H9 (cell line): ENCODE data around the gene GTPBP6. TPM values are rescaled to one million over a fixed set of nuclear protein-coding genes. Genes with fewer than 3 reads are reported as not detected.

Experiments used
- DNase-seq: peaks from one replicate; pipeline ENCODE4 v3.0.0-alpha.2; 2017
- H2AFZ ChIP-seq: one replicate; pipeline ENCODE4 v1.6.1; 2013; ENCODE audit warnings: mild to moderate bottlenecking, low read length, control low read depth, moderate library complexity
- H2AK5ac ChIP-seq: 2 replicates; pipeline ENCODE4 v1.6.1; 2013; ENCODE audit warnings: low read length, control low read depth, mixed read lengths; ENCODE audit not compliant: insufficient read length
- H2BK120ac ChIP-seq: one replicate; pipeline ENCODE4 v1.6.1; 2013; ENCODE audit warnings: low read depth, mild to moderate bottlenecking, low read length, control low read depth, inconsistent platforms; ENCODE audit not compliant: poor library complexity, severe bottlenecking
- H2BK12ac ChIP-seq: 2 replicates; pipeline ENCODE4 v1.6.1; 2013; ENCODE audit warnings: low read length, control low read depth, mixed read lengths, low read depth; ENCODE audit not compliant: insufficient read length
- H2BK15ac ChIP-seq: 2 replicates; pipeline ENCODE4 v1.6.1; 2013; ENCODE audit warnings: low read depth, low read length, control low read depth
- H2BK20ac ChIP-seq: one replicate; pipeline ENCODE4 v1.6.1; 2013; ENCODE audit warnings: low read depth, mild to moderate bottlenecking, low read length, control low read depth, inconsistent platforms; ENCODE audit not compliant: poor library complexity, severe bottlenecking
- H2BK5ac ChIP-seq: 2 replicates; pipeline ENCODE4 v1.6.1; 2013; ENCODE audit warnings: low read length, control low read depth, mixed read lengths; ENCODE audit not compliant: insufficient read length
- H3K14ac ChIP-seq: 2 replicates; pipeline ENCODE4 v1.6.1; 2013; ENCODE audit warnings: low read length, control low read depth; ENCODE audit not compliant: insufficient read depth
- H3K18ac ChIP-seq: 2 replicates; pipeline ENCODE4 v1.6.1; 2013; ENCODE audit warnings: low read depth, mild to moderate bottlenecking, mixed read lengths, low read length, control low read depth; ENCODE audit not compliant: insufficient read length
- H3K23ac ChIP-seq: 2 replicates; pipeline ENCODE4 v1.6.1; 2013; ENCODE audit warnings: low read length, control low read depth, mixed read lengths, low read depth; ENCODE audit not compliant: insufficient read length
- H3K23me2 ChIP-seq: 2 replicates; pipeline ENCODE4 v1.6.1; 2013; ENCODE audit warnings: low read depth, mild to moderate bottlenecking, mixed read lengths, low read length, control low read depth; ENCODE audit not compliant: insufficient read length, poor library complexity, severe bottlenecking
- H3K27ac ChIP-seq: 2 replicates; pipeline ENCODE4 v1.5.1; 2013; ENCODE audit warnings: low read length, control low read depth, mixed read lengths, low read depth; ENCODE audit not compliant: insufficient read length
- H3K27me3 ChIP-seq: 2 replicates; pipeline ENCODE4 v1.6.1; 2013; ENCODE audit warnings: low read length, control low read depth, inconsistent platforms; ENCODE audit not compliant: insufficient read depth
- H3K4ac ChIP-seq: 2 replicates; pipeline ENCODE4 v1.6.1; 2013; ENCODE audit warnings: low read depth, mild to moderate bottlenecking, control low read depth, inconsistent platforms, low read length, moderate library complexity
- H3K4me1 ChIP-seq: 2 replicates; pipeline ENCODE4 v1.6.1; 2013; ENCODE audit warnings: low read length, control low read depth, inconsistent platforms; ENCODE audit not compliant: insufficient read depth
- H3K4me2 ChIP-seq: 2 replicates; pipeline ENCODE4 v1.6.1; 2013; ENCODE audit warnings: low read length, control low read depth, mixed read lengths; ENCODE audit not compliant: insufficient read length, insufficient read depth
- H3K56ac ChIP-seq: 2 replicates; pipeline ENCODE4 v1.6.1; 2013; ENCODE audit warnings: low read depth, mild to moderate bottlenecking, mixed read lengths, low read length, control low read depth; ENCODE audit not compliant: insufficient read length
- H3K79me1 ChIP-seq: 2 replicates; pipeline ENCODE4 v1.6.1; 2013; ENCODE audit warnings: low read depth, mild to moderate bottlenecking, moderate library complexity, low read length, control low read depth, inconsistent platforms; ENCODE audit not compliant: insufficient read depth, poor library complexity, severe bottlenecking
- H3K79me2 ChIP-seq: 2 replicates; pipeline ENCODE4 v1.6.1; 2013; ENCODE audit warnings: low read length, control low read depth, inconsistent platforms; ENCODE audit not compliant: insufficient read depth
- H3K9ac ChIP-seq: 2 replicates; pipeline ENCODE4 v1.6.1; 2013; ENCODE audit warnings: low read length, control low read depth, mixed read lengths; ENCODE audit not compliant: insufficient read length; ENCODE audit errors: extremely low read depth
- H3K9me3 ChIP-seq: one replicate; pipeline ENCODE4 v1.6.1; 2013; ENCODE audit warnings: low read depth, low read length, inconsistent platforms; ENCODE audit not compliant: control insufficient read depth
- H3T11ph ChIP-seq: one replicate; pipeline ENCODE4 v1.6.1; 2013; ENCODE audit warnings: mild to moderate bottlenecking, low read length, control low read depth, inconsistent platforms
- H4K20me1 ChIP-seq: one replicate; pipeline ENCODE4 v1.6.1; 2013; ENCODE audit not compliant: control insufficient read depth, insufficient read length, insufficient read depth
- H4K5ac ChIP-seq: 2 replicates; pipeline ENCODE4 v1.6.1; 2013; ENCODE audit warnings: low read depth, mild to moderate bottlenecking, mixed read lengths, low read length, control low read depth; ENCODE audit not compliant: insufficient read length
- H4K8ac ChIP-seq: replicated peaks from 2 replicates; pipeline ENCODE4 v1.6.1; 2013; ENCODE audit warnings: low read length, control low read depth, mixed read lengths, low read depth; ENCODE audit not compliant: insufficient read length
- H4K91ac ChIP-seq: 2 replicates; pipeline ENCODE4 v1.6.1; 2013; ENCODE audit warnings: low read depth, mild to moderate bottlenecking, moderate library complexity, mixed read lengths, low read length, control low read depth; ENCODE audit not compliant: insufficient read length
- H3K27ac Mint-ChIP-seq, 3 experiments: 2 replicates in 2 of 3; 3 replicates in 1 of 3; pipeline ENCODE4 v1.8.0; 2020 to 2021; ENCODE audit warnings: mixed read lengths in 3 of 3, mild to moderate bottlenecking in 1 of 3, moderate library complexity in 1 of 3
- H3K27me3 Mint-ChIP-seq: 2 replicates; pipeline ENCODE4 v1.8.0; 2021; ENCODE audit warnings: low read depth, mild to moderate bottlenecking, moderate library complexity, mixed read lengths
- H3K36me3 Mint-ChIP-seq, 3 experiments: 2 replicates in 2 of 3; 3 replicates in 1 of 3; pipeline ENCODE4 v1.8.0; 2020 to 2021; ENCODE audit warnings: low read depth in 3 of 3, mixed read lengths in 3 of 3; ENCODE audit not compliant: insufficient read depth in 1 of 3
- H3K4me1 Mint-ChIP-seq, 2 experiments: 2 replicates each; pipeline ENCODE4 v1.8.0; 2020; ENCODE audit warnings: mixed read lengths in 2 of 2
- H3K4me3 Mint-ChIP-seq, 2 experiments: 2 replicates in 1 of 2; 3 replicates in 1 of 2; pipeline ENCODE4 v1.8.0; 2020 to 2021; ENCODE audit warnings: mild to moderate bottlenecking in 2 of 2, mixed read lengths in 2 of 2, moderate library complexity in 1 of 2
- H3K9me3 Mint-ChIP-seq, 2 experiments: 2 replicates in 1 of 2; 3 replicates in 1 of 2; pipeline ENCODE4 v1.8.0; 2020; ENCODE audit warnings: mild to moderate bottlenecking in 2 of 2, mixed read lengths in 2 of 2, moderate library complexity in 1 of 2
- WGBS: extraction: QIAGEN DNeasy Blood & Tissue Kit; methylation state at CpG from one replicate; pipeline ENCODE4 v1.1.7; 2013; ENCODE audit warnings: missing lambda C conversion rate, low lambda C conversion rate, mixed read lengths; ENCODE audit not compliant: insufficient read length; ENCODE audit errors: extremely low coverage; 5-methylcytosine and 5-hydroxymethylcytosine counted together
- total RNA-seq: library from RNA; stranded (reverse); gene quantifications from 2 replicates; pipeline ENCODE4 v1.2.1, GENCODE V29; 2021
- TF ChIP-seq, protein P1 (sequence below): fragments of 200-600 bp; sonication (generic); conservative IDR thresholded peaks from 3 replicates; pipeline ENCODE4 v1.8.0; 2021; ENCODE audit warnings: antibody characterized with exemption, mild to moderate bottlenecking

Gene GTPBP6
- total RNA-seq, 1 experiment from 2014 or later = 64.0 TPM

DNA sequence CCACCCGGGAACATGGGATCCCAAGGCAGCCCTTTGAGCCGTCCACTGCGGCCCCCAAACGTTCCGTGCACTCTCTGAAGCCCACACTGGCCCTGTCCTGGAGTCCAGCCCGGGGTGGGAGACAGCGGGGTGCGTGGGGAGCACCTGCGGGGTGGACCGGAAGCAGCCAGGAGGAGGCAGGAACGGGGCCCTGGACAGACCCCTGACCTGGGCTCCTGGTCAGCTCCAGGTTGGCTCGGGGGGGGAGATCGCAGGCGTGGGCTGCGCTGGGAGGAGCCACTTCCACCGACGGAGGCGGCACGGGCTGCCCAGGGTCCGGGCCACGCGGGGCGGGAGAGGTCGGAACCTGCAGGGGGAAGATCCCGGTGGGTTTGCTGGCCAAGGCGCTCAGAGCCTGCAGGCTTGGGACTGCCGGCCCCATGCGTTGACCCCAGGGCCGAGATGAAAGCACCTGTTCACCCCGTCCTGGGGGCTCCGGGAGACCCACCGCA is 43.1 kb downstream of the GTPBP6 start:
- no peak overlapping the region for H4K91ac ChIP-seq
- no peaks in the 10 kb centered on the region for H3K9me3 ChIP-seq
- Mint-ChIP-seq H3K9me3 (no peaks in the 10 kb centered on the region), H3K27me3 (no peaks in the 10 kb centered on the region), H3K36me3 (peaks cover 9 to 17% (median 15%) of the 10 kb centered on the region in 3 experiments), H3K27ac (peak overlapping the region in 2 of 3 experiments; percentile 81 to 94; a peak in 2 of 7 replicates), H3K4me1 (peaks cover 19 to 24% of the 10 kb centered on the region in 2 experiments), H3K4me3 (peak overlapping the region; percentile 74 to 85)
- no peak overlapping the region for H2BK12ac ChIP-seq
- no CpG with 5 or more reads among the region's 32 CpGs for WGBS
- no peak for DNase-seq
- peak overlapping the region; percentile 50 for H3K4me2 ChIP-seq
- no peak overlapping the region for H3K4ac ChIP-seq
- H2BK120ac ChIP-seq = no peak overlapping the region
- no peak overlapping the region for H3K14ac ChIP-seq
- no peak overlapping the region for H3K27ac ChIP-seq
- H4K20me1 ChIP-seq = no peaks in the 10 kb centered on the region
- H3K23me2 ChIP-seq = peaks cover 21% of the 10 kb centered on the region
- no peak overlapping the region for H3K9ac ChIP-seq
- peaks cover 4% of the 10 kb centered on the region; the same call in 1 of the 2 replicates for H3K4me1 ChIP-seq
- no peak overlapping the region for H4K8ac ChIP-seq
- H3K18ac ChIP-seq = no peak overlapping the region
- no peak overlapping the region for H2AK5ac ChIP-seq
- H3K79me2 ChIP-seq = peaks cover 2% of the 10 kb centered on the region; the same call in 1 of the 2 replicates
- no peak overlapping the region for H3T11ph ChIP-seq
- H2BK20ac ChIP-seq = no peak overlapping the region
- H3K23ac ChIP-seq = no peak overlapping the region
- TF ChIP-seq, protein P1, sequence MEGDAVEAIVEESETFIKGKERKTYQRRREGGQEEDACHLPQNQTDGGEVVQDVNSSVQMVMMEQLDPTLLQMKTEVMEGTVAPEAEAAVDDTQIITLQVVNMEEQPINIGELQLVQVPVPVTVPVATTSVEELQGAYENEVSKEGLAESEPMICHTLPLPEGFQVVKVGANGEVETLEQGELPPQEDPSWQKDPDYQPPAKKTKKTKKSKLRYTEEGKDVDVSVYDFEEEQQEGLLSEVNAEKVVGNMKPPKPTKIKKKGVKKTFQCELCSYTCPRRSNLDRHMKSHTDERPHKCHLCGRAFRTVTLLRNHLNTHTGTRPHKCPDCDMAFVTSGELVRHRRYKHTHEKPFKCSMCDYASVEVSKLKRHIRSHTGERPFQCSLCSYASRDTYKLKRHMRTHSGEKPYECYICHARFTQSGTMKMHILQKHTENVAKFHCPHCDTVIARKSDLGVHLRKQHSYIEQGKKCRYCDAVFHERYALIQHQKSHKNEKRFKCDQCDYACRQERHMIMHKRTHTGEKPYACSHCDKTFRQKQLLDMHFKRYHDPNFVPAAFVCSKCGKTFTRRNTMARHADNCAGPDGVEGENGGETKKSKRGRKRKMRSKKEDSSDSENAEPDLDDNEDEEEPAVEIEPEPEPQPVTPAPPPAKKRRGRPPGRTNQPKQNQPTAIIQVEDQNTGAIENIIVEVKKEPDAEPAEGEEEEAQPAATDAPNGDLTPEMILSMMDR = no peak
- no peak overlapping the region for H2BK15ac ChIP-seq
- no peak overlapping the region for H2BK5ac ChIP-seq
- H3K79me1 ChIP-seq = no peaks in the 10 kb centered on the region
- H3K27me3 ChIP-seq = no peaks in the 10 kb centered on the region
- H3K56ac ChIP-seq = no peak overlapping the region
- no peak overlapping the region for H2AFZ ChIP-seq
- H4K5ac ChIP-seq = no peak overlapping the region
